OCI-LY1 (cell line): ENCODE data around the gene PHLPP1.

Experiments
- EZH2 ChIP-seq: fragments of 200-600 bp; sonication (generic), shearing (Covaris generic); IDR thresholded peaks from 2 replicates; pipeline ENCODE4 v1.8.0; 2017; ENCODE audit warnings: borderline replicate concordance, mixed run types, mild to moderate bottlenecking, antibody characterized with exemption, low read length, moderate library complexity, mixed read lengths
- TF ChIP-seq, protein P1 (sequence below): fragments of 200-600 bp; sonication (generic), shearing (Covaris generic); IDR thresholded peaks from 2 replicates; pipeline ENCODE4 v1.5.1; 2017; ENCODE audit warnings: mild to moderate bottlenecking, antibody characterized with exemption, low read length, moderate library complexity, mixed read lengths

GRCh38 chr18:62723666-62724281, 8.4 kb downstream of the PHLPP1 start:
- TF ChIP-seq, protein P1, sequence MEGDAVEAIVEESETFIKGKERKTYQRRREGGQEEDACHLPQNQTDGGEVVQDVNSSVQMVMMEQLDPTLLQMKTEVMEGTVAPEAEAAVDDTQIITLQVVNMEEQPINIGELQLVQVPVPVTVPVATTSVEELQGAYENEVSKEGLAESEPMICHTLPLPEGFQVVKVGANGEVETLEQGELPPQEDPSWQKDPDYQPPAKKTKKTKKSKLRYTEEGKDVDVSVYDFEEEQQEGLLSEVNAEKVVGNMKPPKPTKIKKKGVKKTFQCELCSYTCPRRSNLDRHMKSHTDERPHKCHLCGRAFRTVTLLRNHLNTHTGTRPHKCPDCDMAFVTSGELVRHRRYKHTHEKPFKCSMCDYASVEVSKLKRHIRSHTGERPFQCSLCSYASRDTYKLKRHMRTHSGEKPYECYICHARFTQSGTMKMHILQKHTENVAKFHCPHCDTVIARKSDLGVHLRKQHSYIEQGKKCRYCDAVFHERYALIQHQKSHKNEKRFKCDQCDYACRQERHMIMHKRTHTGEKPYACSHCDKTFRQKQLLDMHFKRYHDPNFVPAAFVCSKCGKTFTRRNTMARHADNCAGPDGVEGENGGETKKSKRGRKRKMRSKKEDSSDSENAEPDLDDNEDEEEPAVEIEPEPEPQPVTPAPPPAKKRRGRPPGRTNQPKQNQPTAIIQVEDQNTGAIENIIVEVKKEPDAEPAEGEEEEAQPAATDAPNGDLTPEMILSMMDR = no peak
- no peak for TF ChIP-seq EZH2
